Measurements from ENCODE around the gene MIS18A. TPM values are rescaled to one million over a fixed set of nuclear protein-coding genes. Genes with fewer than 3 reads are reported as not detected.
"Not testable (repeated sequence)": the region's sequence is repeated elsewhere in the genome, so short reads cannot be mapped to it uniquely, and the experiment has no call there.

Gene MIS18A
- total RNA-seq, 4 donors from 2014 or later = 1.9 to 4.1 (median 2.7) TPM

DNA sequence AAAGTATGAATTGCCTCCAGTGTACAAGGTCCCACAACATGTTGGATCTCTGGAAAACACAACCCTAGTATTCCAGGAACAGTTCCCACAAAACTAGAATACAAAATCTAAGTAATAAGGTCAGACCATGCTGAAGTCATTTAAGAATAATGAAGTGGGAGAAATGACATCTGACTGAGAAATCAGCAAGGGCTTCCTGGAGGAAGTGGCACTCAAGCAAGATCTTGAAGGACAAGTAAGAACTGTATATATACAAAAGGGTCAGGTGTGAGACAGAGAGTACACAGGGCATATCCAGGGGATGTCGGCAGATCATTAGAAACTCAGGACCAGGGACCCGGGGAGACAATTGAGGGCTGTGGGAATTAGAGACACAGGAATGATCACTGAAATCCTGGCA, 18.7 kb downstream of the MIS18A start:
- H3K36me3 ChIP-seq = no peaks in the 10 kb centered on the region
- no peak for TF ChIP-seq POLR2A (IDR thresholded peaks at IDR 0.05)
- TF ChIP-seq, protein P1, sequence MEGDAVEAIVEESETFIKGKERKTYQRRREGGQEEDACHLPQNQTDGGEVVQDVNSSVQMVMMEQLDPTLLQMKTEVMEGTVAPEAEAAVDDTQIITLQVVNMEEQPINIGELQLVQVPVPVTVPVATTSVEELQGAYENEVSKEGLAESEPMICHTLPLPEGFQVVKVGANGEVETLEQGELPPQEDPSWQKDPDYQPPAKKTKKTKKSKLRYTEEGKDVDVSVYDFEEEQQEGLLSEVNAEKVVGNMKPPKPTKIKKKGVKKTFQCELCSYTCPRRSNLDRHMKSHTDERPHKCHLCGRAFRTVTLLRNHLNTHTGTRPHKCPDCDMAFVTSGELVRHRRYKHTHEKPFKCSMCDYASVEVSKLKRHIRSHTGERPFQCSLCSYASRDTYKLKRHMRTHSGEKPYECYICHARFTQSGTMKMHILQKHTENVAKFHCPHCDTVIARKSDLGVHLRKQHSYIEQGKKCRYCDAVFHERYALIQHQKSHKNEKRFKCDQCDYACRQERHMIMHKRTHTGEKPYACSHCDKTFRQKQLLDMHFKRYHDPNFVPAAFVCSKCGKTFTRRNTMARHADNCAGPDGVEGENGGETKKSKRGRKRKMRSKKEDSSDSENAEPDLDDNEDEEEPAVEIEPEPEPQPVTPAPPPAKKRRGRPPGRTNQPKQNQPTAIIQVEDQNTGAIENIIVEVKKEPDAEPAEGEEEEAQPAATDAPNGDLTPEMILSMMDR (IDR thresholded peaks at IDR 0.05) = no peak
- no peaks in the 10 kb centered on the region for H3K9me3 ChIP-seq
- H3K27ac ChIP-seq = no peak overlapping the region
- peaks cover 0 to 5% (median 0%) of the 10 kb centered on the region in 4 donors for H3K4me1 ChIP-seq
- no peaks in the 10 kb centered on the region for H3K27me3 ChIP-seq
- no peak overlapping the region for H3K4me3 ChIP-seq
- no peak for DNase-seq

DNA sequence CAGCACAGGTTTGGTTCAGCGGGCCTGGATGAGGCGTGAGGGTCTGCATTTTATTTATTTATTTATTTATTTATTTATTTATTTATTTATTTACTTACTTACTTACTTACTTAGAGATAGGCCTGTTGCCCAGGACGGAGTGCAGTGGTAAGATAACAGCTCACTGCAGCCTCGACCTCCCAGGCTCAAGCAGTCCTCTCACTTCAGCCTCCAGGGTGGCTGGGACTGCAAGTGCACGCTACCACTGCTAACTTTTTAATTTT, 20.1 kb downstream of the MIS18A start:
- not testable (repeated sequence) for H3K4me3 ChIP-seq, H3K9me3 ChIP-seq

DNA sequence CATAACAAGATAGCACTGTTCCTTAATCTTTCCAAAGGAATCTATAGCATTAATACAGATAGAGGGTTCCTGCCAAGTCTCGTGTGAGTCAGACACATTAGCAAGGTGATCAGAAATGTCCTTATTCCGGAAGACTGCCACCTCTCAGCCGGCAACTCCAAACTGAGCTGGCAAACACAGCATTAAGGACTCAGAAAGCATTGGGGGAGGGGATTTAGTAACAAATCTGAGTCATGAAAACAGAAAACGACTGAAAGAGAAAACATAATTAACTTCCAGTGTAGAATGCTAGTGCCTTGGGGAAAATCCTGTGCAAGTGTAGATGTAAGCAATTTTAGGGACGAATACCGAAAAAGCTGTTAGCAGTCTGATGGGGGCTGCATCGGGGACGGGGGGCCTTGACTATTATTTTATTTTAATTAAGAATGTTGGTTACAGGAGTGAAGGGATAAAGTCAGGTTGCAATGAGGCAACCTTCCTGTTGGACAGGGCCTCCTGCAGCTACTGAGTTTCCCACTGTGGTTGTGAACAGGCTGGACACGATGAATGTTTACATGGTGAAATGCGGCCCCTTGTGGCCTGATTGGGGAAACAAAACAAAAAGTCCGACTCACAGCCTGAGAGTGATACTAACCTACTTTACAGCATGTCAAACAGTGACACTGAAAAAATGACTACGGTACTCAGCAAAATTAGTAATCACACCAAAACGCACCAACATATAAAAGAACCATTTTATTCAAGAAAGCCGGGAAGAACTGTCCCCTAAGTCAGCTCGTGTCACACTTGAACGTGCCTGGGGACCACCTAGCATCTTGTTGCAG, 20.7 kb downstream of the MIS18A start:
- TF ChIP-seq, protein P1 (IDR thresholded peaks at IDR 0.05) = peak in 5 of 6 experiments; percentile 30 to 86 (median 74)
- TF ChIP-seq POLR2A (IDR thresholded peaks at IDR 0.05) = no peak
- no peaks in the 10 kb centered on the region for H3K36me3 ChIP-seq
- H3K4me1 ChIP-seq = peaks cover 0 to 5% (median 0%) of the 10 kb centered on the region in 4 donors
- H3K27ac ChIP-seq = no peak overlapping the region
- no peaks in the 10 kb centered on the region for H3K9me3 ChIP-seq
- H3K4me3 ChIP-seq = no peak overlapping the region
- DNase-seq = peak in 2 of 3 donors; percentile 63 to 76
- H3K27me3 ChIP-seq = no peaks in the 10 kb centered on the region

More for the DNA sequence above, 20.1 kb downstream of the MIS18A start:
- not testable (repeated sequence) for H3K4me1 ChIP-seq, DNase-seq, H3K27me3 ChIP-seq, H3K27ac ChIP-seq, H3K36me3 ChIP-seq

DNA sequence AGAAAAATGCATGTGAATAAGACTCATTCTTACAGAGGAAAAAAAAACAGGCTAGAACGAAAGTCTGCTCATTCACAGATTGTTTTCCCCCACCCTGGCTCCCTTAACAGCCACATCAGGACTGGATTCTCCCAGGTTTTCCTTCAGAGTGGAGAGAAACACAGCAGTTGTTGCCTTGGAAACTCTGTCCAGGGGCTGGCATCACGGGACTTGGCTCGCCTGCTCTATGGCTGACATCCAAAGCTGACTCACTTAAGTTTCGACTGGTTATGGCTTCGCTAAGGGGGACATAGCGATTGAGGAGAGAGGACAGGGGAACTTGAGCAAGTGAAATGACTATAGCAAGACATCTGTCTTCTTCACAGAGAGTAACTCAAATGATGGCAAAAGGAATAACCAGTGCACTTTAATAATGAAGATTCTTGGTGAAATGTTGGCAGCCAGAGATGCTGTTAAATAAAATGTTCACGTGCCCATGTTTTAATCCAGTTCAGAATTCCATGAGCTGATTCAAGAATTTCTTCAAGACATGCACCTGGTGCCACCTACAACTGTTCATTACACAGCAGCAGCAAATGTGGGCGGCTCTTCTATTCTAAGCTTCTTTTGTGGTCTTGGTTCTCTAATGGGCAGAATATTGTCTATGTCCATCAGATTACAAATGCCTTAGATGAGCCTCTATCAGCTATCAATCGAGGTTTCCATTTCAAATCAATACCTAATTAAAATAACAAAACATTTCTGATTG, 21.8 kb downstream of the MIS18A start:
- DNase-seq = peak in 1 of 3 donors; percentile 67
- no peak for TF ChIP-seq POLR2A (IDR thresholded peaks at IDR 0.05)
- TF ChIP-seq, protein P1 (IDR thresholded peaks at IDR 0.05) = no peak
- H3K4me1 ChIP-seq = peaks cover 0 to 5% (median 0%) of the 10 kb centered on the region in 4 donors
- peak overlapping the region in 1 of 4 donors; percentile 47 for H3K27ac ChIP-seq
- H3K36me3 ChIP-seq = no peaks in the 10 kb centered on the region
- H3K9me3 ChIP-seq = no peaks in the 10 kb centered on the region
- H3K4me3 ChIP-seq = no peak overlapping the region
- no peaks in the 10 kb centered on the region for H3K27me3 ChIP-seq

DNA sequence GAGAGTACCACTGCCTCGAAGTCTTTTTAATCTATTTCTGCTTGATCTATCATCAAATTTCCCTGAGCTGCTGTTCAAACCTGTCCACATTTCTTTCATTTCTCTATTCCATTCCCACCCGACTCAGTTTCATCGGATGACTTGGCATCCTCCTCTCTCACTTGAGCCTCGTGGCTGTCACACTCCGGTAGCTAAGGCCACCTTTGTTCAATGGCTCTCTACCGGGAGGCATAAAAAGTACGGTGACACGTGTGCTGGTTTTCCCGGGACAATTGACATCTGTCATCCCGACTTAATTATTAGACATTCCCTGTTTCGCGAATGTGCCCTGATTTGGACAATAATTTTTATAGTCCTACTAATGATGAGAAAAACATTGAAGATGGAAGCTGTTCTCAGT, 22.6 kb downstream of the MIS18A start:
- Histone ChIP-seq H3K36me3 (no peaks in the 10 kb centered on the region), H3K4me1 (peaks cover 0 to 5% (median 0%) of the 10 kb centered on the region in 4 donors), H3K27ac (peak overlapping the region in 1 of 4 donors; percentile 47), H3K27me3 (no peaks in the 10 kb centered on the region), H3K9me3 (no peaks in the 10 kb centered on the region), H3K4me3 (no peak overlapping the region)
- TF ChIP-seq, protein P1 (IDR thresholded peaks at IDR 0.05) = no peak
- DNase-seq = no peak

DNA sequence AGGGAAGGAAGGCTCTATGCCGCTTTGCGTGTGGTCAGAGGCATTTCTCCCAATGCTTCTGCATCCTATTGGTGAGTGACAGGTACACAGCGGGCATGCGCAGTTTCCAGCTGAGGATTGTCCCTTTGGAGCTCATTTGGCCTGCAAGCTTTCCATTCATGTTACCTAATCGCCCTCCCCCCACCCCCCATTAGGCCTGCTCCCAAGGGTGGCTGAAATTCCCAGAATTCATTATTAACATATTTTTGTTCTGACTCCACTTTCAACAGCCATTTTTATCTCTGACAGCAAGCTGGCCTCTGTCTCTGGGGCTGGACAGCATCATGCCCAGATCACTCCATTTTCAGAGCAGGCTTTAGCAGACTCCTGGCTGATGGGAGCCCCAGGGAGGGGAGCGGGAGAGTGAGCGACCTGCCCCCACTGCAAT, 25.6 kb downstream of the MIS18A start:
- no peak for TF ChIP-seq POLR2A (IDR thresholded peaks at IDR 0.05)
- TF ChIP-seq, protein P1 (IDR thresholded peaks at IDR 0.05) = no peak
- no peak for DNase-seq
- H3K4me1 ChIP-seq = peaks cover 0 to 5% (median 0%) of the 10 kb centered on the region in 4 donors

More for the DNA sequence above, 25.6 kb downstream of the MIS18A start:
- H3K4me3 ChIP-seq = no peak overlapping the region
- no peaks in the 10 kb centered on the region for H3K9me3 ChIP-seq
- H3K36me3 ChIP-seq = no peaks in the 10 kb centered on the region
- H3K27me3 ChIP-seq = no peaks in the 10 kb centered on the region
- no peak overlapping the region for H3K27ac ChIP-seq
